ENCODE measurements around the gene QSOX2.

Gene QSOX2

GRCh38 chr9:136222906-136223285 is 22.7 kb downstream of the QSOX2 start:
- Histone ChIP-seq H3K27me3 (ENCODE audit: insufficient read depth, low read length) (no peaks in the 10 kb centered on the region), H3K27ac (ENCODE audit: low read depth, low read length, poor library complexity, severe bottlenecking) (peak overlapping the region; percentile 99), H3K4me2 (ENCODE audit: low read length) (peak overlapping the region; percentile 76), H4K20me1 (ENCODE audit: insufficient read depth, low read length) (no peaks in the 10 kb centered on the region), H2AFZ (ENCODE audit: low read length) (no peak overlapping the region), H3K4me1 (ENCODE audit: insufficient read depth, low read length, severe bottlenecking) (peaks cover 71% of the 10 kb centered on the region), H3K9me3 (ENCODE audit: low read length) (no peaks in the 10 kb centered on the region), H3K4me3 (ENCODE audit: low read depth, low read length, poor library complexity, severe bottlenecking) (peak overlapping the region; percentile 58), H3K9ac (ENCODE audit: low read length) (peak overlapping the region; percentile 78), H3F3A (ENCODE audit: insufficient read depth, low read length) (peaks cover 7% of the 10 kb centered on the region; the same call in 1 of the 2 replicates), H3K9me2 (ENCODE audit: low read depth, low read length) (no peaks in the 10 kb centered on the region), H3K79me2 (ENCODE audit: insufficient read depth, low read length) (no peaks in the 10 kb centered on the region), H3K36me3 (ENCODE audit: insufficient read depth, low read length) (peaks cover 63% of the 10 kb centered on the region)
- TF ChIP-seq, protein P1, sequence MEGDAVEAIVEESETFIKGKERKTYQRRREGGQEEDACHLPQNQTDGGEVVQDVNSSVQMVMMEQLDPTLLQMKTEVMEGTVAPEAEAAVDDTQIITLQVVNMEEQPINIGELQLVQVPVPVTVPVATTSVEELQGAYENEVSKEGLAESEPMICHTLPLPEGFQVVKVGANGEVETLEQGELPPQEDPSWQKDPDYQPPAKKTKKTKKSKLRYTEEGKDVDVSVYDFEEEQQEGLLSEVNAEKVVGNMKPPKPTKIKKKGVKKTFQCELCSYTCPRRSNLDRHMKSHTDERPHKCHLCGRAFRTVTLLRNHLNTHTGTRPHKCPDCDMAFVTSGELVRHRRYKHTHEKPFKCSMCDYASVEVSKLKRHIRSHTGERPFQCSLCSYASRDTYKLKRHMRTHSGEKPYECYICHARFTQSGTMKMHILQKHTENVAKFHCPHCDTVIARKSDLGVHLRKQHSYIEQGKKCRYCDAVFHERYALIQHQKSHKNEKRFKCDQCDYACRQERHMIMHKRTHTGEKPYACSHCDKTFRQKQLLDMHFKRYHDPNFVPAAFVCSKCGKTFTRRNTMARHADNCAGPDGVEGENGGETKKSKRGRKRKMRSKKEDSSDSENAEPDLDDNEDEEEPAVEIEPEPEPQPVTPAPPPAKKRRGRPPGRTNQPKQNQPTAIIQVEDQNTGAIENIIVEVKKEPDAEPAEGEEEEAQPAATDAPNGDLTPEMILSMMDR (IDR thresholded peaks at IDR 0.05; ENCODE audit: low read length) = no peak; the same call in 1 of the 2 replicates
- TF ChIP-seq EZH2 (IDR thresholded peaks at IDR 0.05; ENCODE audit: borderline replicate concordance, low read length) = no peak

DNA sequence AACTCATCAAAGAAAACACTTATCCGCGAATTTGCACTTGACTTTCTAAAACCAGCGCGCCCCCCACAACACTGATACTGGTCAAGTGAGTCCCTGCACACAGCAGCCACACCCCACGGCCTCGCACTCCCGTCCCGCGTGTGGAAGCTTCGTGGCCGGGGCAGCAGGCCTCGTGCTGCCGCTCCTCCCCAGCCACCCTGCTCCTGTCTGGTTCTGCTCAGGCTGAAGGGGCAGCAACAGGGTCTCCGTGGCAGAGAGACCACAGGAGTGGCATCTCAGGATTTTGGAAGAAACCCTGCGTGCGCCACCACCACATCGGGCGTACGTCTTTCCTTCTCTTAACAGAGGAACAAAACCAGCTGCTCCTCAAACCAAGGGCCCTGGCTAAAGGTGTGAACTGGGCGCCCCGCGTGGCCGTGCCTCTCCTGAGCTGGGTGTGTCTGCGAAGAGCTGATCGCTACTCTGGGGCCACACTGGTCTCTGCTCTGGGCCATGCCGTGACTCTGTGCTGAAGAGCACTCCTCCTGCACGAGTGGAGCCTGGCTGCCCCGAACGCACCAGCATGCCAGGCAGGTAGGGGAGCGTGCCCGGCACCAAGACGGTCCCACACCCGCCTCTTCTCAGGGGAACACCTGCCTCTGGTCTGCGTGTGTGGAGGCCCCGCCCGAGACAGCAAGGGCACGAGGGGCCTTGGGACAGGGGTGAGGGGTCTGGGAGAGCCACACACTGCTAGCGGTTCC is 23.3 kb downstream of the QSOX2 start:
- Histone ChIP-seq H2AFZ (ENCODE audit: low read length) (no peak overlapping the region), H3K36me3 (ENCODE audit: insufficient read depth, low read length) (peaks cover 64% of the 10 kb centered on the region), H3K9ac (ENCODE audit: low read length) (peak overlapping the region; percentile 78; the same call in 1 of the 2 replicates), H3K27me3 (ENCODE audit: insufficient read depth, low read length) (no peaks in the 10 kb centered on the region), H3K4me1 (ENCODE audit: insufficient read depth, low read length, severe bottlenecking) (peaks cover 65% of the 10 kb centered on the region), H3K4me2 (ENCODE audit: low read length) (peak overlapping the region; percentile 76), H3K27ac (ENCODE audit: low read depth, low read length, poor library complexity, severe bottlenecking) (peak overlapping the region; percentile 99), H3K9me3 (ENCODE audit: low read length) (no peaks in the 10 kb centered on the region), H3K79me2 (ENCODE audit: insufficient read depth, low read length) (no peaks in the 10 kb centered on the region), H3F3A (ENCODE audit: insufficient read depth, low read length) (peaks cover 7% of the 10 kb centered on the region; the same call in 1 of the 2 replicates), H3K9me2 (ENCODE audit: low read depth, low read length) (no peaks in the 10 kb centered on the region), H4K20me1 (ENCODE audit: insufficient read depth, low read length) (no peaks in the 10 kb centered on the region), H3K4me3 (ENCODE audit: low read depth, low read length, poor library complexity, severe bottlenecking) (peak overlapping the region; percentile 58)
- no peak for TF ChIP-seq EZH2 (IDR thresholded peaks at IDR 0.05; ENCODE audit: borderline replicate concordance, low read length)
- TF ChIP-seq, protein P1 (IDR thresholded peaks at IDR 0.05; ENCODE audit: low read length) = 0 out of 2 replicates have a peak, but pooled peaks have one; percentile 33

GRCh38 chr9:136220017-136220729 is 25.4 kb downstream of the QSOX2 start:
- Histone ChIP-seq H3K27me3 (ENCODE audit: insufficient read depth, low read length) (no peaks in the 10 kb centered on the region), H3F3A (ENCODE audit: insufficient read depth, low read length) (peaks cover 7% of the 10 kb centered on the region; the same call in 1 of the 2 replicates), H4K20me1 (ENCODE audit: insufficient read depth, low read length) (no peaks in the 10 kb centered on the region), H3K79me2 (ENCODE audit: insufficient read depth, low read length) (no peaks in the 10 kb centered on the region), H3K9ac (ENCODE audit: low read length) (no peak overlapping the region; the same call in 1 of the 2 replicates), H3K4me2 (ENCODE audit: low read length) (no peak overlapping the region), H3K9me3 (ENCODE audit: low read length) (no peaks in the 10 kb centered on the region), H3K4me3 (ENCODE audit: low read depth, low read length, poor library complexity, severe bottlenecking) (no peak overlapping the region), H3K27ac (ENCODE audit: low read depth, low read length, poor library complexity, severe bottlenecking) (peak overlapping the region; percentile 70), H3K36me3 (ENCODE audit: insufficient read depth, low read length) (peaks cover 86% of the 10 kb centered on the region), H2AFZ (ENCODE audit: low read length) (no peak overlapping the region), H3K4me1 (ENCODE audit: insufficient read depth, low read length, severe bottlenecking) (peaks cover 44% of the 10 kb centered on the region), H3K9me2 (ENCODE audit: low read depth, low read length) (no peaks in the 10 kb centered on the region)
- TF ChIP-seq EZH2 (IDR thresholded peaks at IDR 0.05; ENCODE audit: borderline replicate concordance, low read length) = no peak
- TF ChIP-seq, protein P1 (IDR thresholded peaks at IDR 0.05; ENCODE audit: low read length) = no peak
